Adrenal gland (tissue), 5 donors: ENCODE measurements around the gene PODXL.

ENCODE experiments used
- CTCF ChIP-seq, 6 experiments: fragments of 450-650 bp in 4 of 6; fragments of 200-600 bp in 2 of 6; sonication (generic) in 1 of 6; IDR thresholded peaks; 1 replicate in 5 of 6; 2 replicates in 1 of 6; pipeline versions ENCODE4 v1.5.1 to v1.8.0; 2016 to 2021; ENCODE audit warnings: antibody characterized with exemption in 6 of 6, mild to moderate bottlenecking in 2 of 6, moderate library complexity in 1 of 6
- POLR2A ChIP-seq, 2 donors: fragments of 450-650 bp; IDR thresholded peaks; one replicate each; pipeline ENCODE4 v1.6.1; 2017; ENCODE audit warnings: antibody characterized with exemption in 2 of 2, mild to moderate bottlenecking in 2 of 2, moderate library complexity in 1 of 2
- donor health status: DM: no; HTN: no; CAD: no.

GRCh38 chr7:131527456-131527855 lies 29.0 kb downstream of the PODXL start:
- TF ChIP-seq CTCF (IDR thresholded peaks at IDR 0.05): no peak
- TF ChIP-seq POLR2A (IDR thresholded peaks at IDR 0.05): no peak
